ENCODE results near the gene RPLP1. TPM values are rescaled to one million over a fixed set of nuclear protein-coding genes. Genes with fewer than 3 reads are reported as not detected.
"Not testable (repeated sequence)": the region's sequence is repeated elsewhere in the genome, so short reads cannot be mapped to it uniquely, and the experiment has no call there.

The RPLP1 gene
- total RNA-seq, 1 donor from 2014 or later = 572 TPM

DNA sequence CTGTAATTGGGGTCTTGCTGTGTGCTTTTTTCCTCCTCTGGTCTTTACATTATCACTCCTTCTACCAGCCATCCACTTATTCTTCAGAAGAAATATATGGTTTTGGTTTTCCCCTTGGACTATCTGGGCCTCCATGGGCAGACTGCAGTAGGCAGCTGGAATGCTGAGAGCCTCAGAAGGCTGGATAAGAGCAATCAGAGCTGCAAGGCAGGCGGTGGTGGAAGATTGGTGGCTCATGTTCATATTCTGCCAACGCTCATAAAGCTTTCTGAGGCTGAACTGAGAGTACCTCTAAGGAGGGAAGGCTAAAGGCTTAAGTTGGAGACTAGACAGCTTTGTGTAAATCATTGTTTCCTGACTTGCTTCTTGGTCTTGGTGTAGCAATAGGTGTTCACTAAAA is 5.7 kb upstream of the RPLP1 start:
- H3K9me3 Mint-ChIP-seq (ENCODE audit: unreplicated experiment) = no peaks in the 10 kb centered on the region
- H3K36me3 Mint-ChIP-seq (ENCODE audit: unreplicated experiment) = no peaks in the 10 kb centered on the region
- DNase-seq = no peak
- no peaks in the 10 kb centered on the region for H3K27me3 Mint-ChIP-seq (ENCODE audit: unreplicated experiment)
- no peak overlapping the region for H3K4me3 Mint-ChIP-seq (ENCODE audit: unreplicated experiment)
- TF ChIP-seq, protein P1, sequence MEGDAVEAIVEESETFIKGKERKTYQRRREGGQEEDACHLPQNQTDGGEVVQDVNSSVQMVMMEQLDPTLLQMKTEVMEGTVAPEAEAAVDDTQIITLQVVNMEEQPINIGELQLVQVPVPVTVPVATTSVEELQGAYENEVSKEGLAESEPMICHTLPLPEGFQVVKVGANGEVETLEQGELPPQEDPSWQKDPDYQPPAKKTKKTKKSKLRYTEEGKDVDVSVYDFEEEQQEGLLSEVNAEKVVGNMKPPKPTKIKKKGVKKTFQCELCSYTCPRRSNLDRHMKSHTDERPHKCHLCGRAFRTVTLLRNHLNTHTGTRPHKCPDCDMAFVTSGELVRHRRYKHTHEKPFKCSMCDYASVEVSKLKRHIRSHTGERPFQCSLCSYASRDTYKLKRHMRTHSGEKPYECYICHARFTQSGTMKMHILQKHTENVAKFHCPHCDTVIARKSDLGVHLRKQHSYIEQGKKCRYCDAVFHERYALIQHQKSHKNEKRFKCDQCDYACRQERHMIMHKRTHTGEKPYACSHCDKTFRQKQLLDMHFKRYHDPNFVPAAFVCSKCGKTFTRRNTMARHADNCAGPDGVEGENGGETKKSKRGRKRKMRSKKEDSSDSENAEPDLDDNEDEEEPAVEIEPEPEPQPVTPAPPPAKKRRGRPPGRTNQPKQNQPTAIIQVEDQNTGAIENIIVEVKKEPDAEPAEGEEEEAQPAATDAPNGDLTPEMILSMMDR (IDR thresholded peaks at IDR 0.05; ENCODE audit: partially characterized antibody, unreplicated experiment) = no peak
- peaks cover 3% of the 10 kb centered on the region for H3K4me1 Mint-ChIP-seq (ENCODE audit: low read depth, unreplicated experiment)
- H3K27ac Mint-ChIP-seq (ENCODE audit: unreplicated experiment) = no peak overlapping the region

- not testable (repeated sequence) for H3K4me3 Mint-ChIP-seq (ENCODE audit: unreplicated experiment); H3K27ac Mint-ChIP-seq (ENCODE audit: unreplicated experiment); H3K27me3 Mint-ChIP-seq (ENCODE audit: unreplicated experiment); DNase-seq; H3K9me3 Mint-ChIP-seq (ENCODE audit: unreplicated experiment); H3K36me3 Mint-ChIP-seq (ENCODE audit: unreplicated experiment)
- peaks cover 10% of the 10 kb centered on the region for H3K4me1 Mint-ChIP-seq (ENCODE audit: low read depth, unreplicated experiment)
Measured at GRCh38 chr15:69450221-69450620, 2.4 kb upstream of the RPLP1 start.

DNA sequence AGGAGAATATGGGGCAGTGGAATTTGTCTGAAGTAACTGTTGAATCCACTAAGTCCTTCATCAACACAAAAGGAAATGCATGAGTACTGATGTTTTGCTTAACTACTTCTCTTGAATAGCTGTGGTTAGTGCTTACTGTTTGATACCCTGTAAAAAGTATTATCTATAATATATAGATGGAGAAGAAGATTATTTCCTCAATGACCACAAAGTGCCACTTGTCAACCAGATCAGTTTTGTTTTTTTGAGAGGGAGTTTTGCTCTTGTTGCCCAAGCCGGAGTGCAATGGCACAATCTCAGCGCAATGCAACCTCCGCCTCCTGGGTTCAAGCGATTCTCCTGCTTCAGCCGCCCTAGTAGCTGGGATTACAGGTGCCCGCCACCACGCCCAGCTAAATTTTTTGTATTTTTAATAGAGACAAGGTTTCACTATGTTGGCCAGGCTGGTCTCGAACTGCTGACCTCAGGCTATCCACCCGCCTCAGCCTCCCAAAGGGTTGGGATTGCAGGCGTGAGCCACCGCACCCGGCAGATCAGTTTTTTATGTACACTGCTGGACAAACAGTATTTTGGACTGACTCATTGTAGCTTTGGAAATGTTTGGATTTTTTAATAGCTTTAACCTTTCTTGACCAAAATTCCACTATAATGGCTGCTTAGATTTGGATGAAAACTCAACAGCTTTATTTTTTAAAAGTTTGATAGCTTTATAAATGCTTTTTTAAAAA is 1.5 kb upstream of the RPLP1 start:
- Mint-ChIP-seq H3K4me1 (ENCODE audit: low read depth, unreplicated experiment) (peaks cover 10% of the 10 kb centered on the region), H3K27ac (ENCODE audit: unreplicated experiment) (no peak overlapping the region), H3K36me3 (ENCODE audit: unreplicated experiment) (no peaks in the 10 kb centered on the region), H3K4me3 (ENCODE audit: unreplicated experiment) (peak overlapping the region; percentile 99), H3K9me3 (ENCODE audit: unreplicated experiment) (no peaks in the 10 kb centered on the region), H3K27me3 (ENCODE audit: unreplicated experiment) (no peaks in the 10 kb centered on the region)
- no peak for DNase-seq
- TF ChIP-seq, protein P1 (IDR thresholded peaks at IDR 0.05; ENCODE audit: partially characterized antibody, unreplicated experiment) = no peak

DNA sequence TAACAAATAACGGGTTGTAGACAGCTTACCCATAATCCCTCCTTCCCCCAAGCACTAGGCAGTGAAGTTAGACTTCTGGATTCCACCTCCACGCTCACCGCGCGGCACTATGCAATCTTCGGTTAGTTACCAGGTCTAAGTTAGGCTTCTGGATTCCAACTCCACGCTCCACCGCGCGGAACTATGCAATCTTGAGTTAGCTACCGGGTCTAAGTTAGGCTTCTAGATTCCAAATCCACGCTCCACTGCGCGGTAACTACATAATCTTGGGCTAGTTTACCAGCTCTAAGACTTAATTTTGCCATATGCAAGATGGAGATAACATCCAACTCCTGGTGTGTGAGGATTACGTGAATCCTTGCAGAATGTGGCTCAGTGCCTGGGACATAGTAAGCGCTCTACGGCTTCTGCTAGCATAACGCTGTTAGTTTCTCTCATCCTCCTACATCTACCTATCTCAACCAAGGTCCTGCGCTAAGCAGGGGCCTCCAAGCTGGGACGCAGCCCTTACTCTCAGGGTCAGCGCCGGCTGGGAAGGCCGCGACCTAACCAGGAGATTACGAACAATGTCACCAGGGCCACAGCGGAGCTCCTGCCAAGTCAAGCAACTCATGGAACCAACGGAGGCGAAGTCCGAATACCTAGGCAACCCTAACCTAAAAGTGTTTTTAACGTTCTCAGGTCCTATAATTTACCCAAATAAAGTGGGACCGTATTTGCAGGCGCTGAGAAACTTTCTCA is 497 bp upstream of the RPLP1 start:
- TF ChIP-seq, protein P1 (IDR thresholded peaks at IDR 0.05; ENCODE audit: partially characterized antibody, unreplicated experiment) = no peak
- H3K27me3 Mint-ChIP-seq (ENCODE audit: unreplicated experiment) = no peaks in the 10 kb centered on the region

DNA sequence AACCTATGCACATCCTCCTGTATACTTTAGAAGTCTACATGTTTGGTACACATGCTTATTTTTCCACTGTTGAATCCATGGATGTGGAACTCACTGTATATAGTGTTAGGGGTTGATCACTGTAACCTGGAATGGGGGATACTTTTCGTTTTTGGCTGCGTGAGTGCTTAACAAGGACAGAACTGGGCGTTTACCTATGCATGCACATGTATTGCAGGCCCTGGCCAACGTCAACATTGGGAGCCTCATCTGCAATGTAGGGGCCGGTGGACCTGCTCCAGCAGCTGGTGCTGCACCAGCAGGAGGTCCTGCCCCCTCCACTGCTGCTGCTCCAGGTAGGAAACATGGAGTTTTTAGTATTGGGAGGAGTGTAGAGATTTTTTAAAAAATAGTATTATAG is 2.3 kb downstream of the RPLP1 start:
- H3K27me3 Mint-ChIP-seq (ENCODE audit: unreplicated experiment) = no peaks in the 10 kb centered on the region

More for the DNA sequence above, 497 bp upstream of the RPLP1 start:
- no peak for DNase-seq
- peaks cover 10% of the 10 kb centered on the region for H3K4me1 Mint-ChIP-seq (ENCODE audit: low read depth, unreplicated experiment)
- no peaks in the 10 kb centered on the region for H3K9me3 Mint-ChIP-seq (ENCODE audit: unreplicated experiment)
- peak overlapping the region; percentile 74 for H3K27ac Mint-ChIP-seq (ENCODE audit: unreplicated experiment)
- no peaks in the 10 kb centered on the region for H3K36me3 Mint-ChIP-seq (ENCODE audit: unreplicated experiment)
- H3K4me3 Mint-ChIP-seq (ENCODE audit: unreplicated experiment) = peak overlapping the region; percentile 99

More for the DNA sequence above, 2.3 kb downstream of the RPLP1 start:
- DNase-seq = no peak
- Mint-ChIP-seq H3K36me3 (ENCODE audit: unreplicated experiment) (no peaks in the 10 kb centered on the region), H3K9me3 (ENCODE audit: unreplicated experiment) (no peaks in the 10 kb centered on the region), H3K4me3 (ENCODE audit: unreplicated experiment) (peak overlapping the region; percentile 99), H3K27ac (ENCODE audit: unreplicated experiment) (no peak overlapping the region), H3K4me1 (ENCODE audit: low read depth, unreplicated experiment) (peaks cover 10% of the 10 kb centered on the region)
- TF ChIP-seq, protein P1 (IDR thresholded peaks at IDR 0.05; ENCODE audit: partially characterized antibody, unreplicated experiment) = no peak

Measured in glutamatergic neuron (in vitro differentiated cells).